Endothelial cell of umbilical vein (primary cell): ENCODE results near the gene MORF4L1. TPM values are rescaled to one million over a fixed set of nuclear protein-coding genes. Genes with fewer than 3 reads are reported as not detected.
"Not testable (repeated sequence)": the region's sequence is repeated elsewhere in the genome, so short reads cannot be mapped to it uniquely, and the experiment has no call there.

Experiments used
- BruUV-seq: library from RNA; stranded (reverse); fragments of 400-500 nt; replicated peaks from 2 replicates; lab custom pipeline; 2021; lab: Mats Ljungman, UMichigan
- CTCF ChIA-PET: fragments of 300-600, 350-600 bp; sonication (Branson Sonifier 250); formaldehyde crosslinking; loops from one replicate; lab custom pipeline; 2021; ENCODE audit warnings: antibody characterized with exemption, inconsistent platforms; lab: Charles Lee
- POLR2A ChIA-PET: fragments of 300-600, 350-600 bp; sonication (Branson Sonifier 250); formaldehyde crosslinking; loops from one replicate; lab custom pipeline; 2021; ENCODE audit warnings: antibody characterized with exemption, inconsistent platforms; lab: Charles Lee
- DNase-seq: peaks from one replicate; pipeline ENCODE4 v3.0.0-alpha.2; 2011; ENCODE audit warnings: low read depth, low spot score
- FAIRE-seq: peaks from 2 replicates; lab custom pipeline; 2011; peaks lifted over from hg19 to GRCh38; lab: Jason Lieb, UNC
- H2AFZ ChIP-seq: 2 replicates; pipeline ENCODE4 v1.6.0; 2012; ENCODE audit warnings: low read depth, low read length, control low read depth, inconsistent platforms
- H3K27ac ChIP-seq: 2 replicates; pipeline ENCODE4 v1.5.1; 2011; ENCODE audit warnings: low read depth, mild to moderate bottlenecking, control low read depth, low read length, moderate library complexity; ENCODE audit not compliant: insufficient read depth
- H3K27me3 ChIP-seq, 2 experiments: 2 replicates each; pipeline versions ENCODE4 v1.6.0 to v1.6.1; 2011; ENCODE audit warnings: low read length in 2 of 2, mixed read lengths in 1 of 2; ENCODE audit not compliant: control insufficient read depth in 2 of 2, insufficient read depth in 2 of 2
- H3K36me3 ChIP-seq, 2 experiments: 2 replicates in 1 of 2; 3 replicates in 1 of 2; pipeline ENCODE4 v1.5.1; 2011; ENCODE audit warnings: low read length in 2 of 2, mild to moderate bottlenecking in 1 of 2, moderate library complexity in 1 of 2; ENCODE audit not compliant: control insufficient read depth in 2 of 2, insufficient read depth in 2 of 2; ENCODE audit errors: extremely low read depth in 1 of 2
- H3K4me1 ChIP-seq: 3 replicates; pipeline ENCODE4 v1.5.1; 2011; ENCODE audit warnings: mild to moderate bottlenecking, low read length; ENCODE audit not compliant: control insufficient read depth, insufficient read depth; ENCODE audit errors: extremely low read depth
- H3K4me2 ChIP-seq: 2 replicates; pipeline ENCODE4 v1.6.1; 2011; ENCODE audit warnings: low read length, control low read depth, mixed read lengths; ENCODE audit not compliant: insufficient read depth
- H3K4me3 ChIP-seq, 3 experiments: fragments of 200-600 bp in 1 of 3; sonication (generic), shearing (Covaris generic) in 1 of 3; replicated peaks in 1 of 3; 2 replicates each; pipeline ENCODE4 v1.5.1; 2011 to 2016; ENCODE audit warnings: control low read depth in 3 of 3, low read length in 3 of 3, mild to moderate bottlenecking in 2 of 3, inconsistent platforms in 1 of 3, low read depth in 1 of 3, moderate library complexity in 1 of 3; ENCODE audit not compliant: insufficient read depth in 1 of 3
- H3K79me2 ChIP-seq: 2 replicates; pipeline ENCODE4 v1.6.0; 2012; ENCODE audit warnings: low read length, inconsistent platforms; ENCODE audit not compliant: control insufficient read depth, insufficient read depth
- H3K9ac ChIP-seq: replicated peaks from 2 replicates; pipeline ENCODE3; 2011; ENCODE audit warnings: low read length, control low read depth; ENCODE audit not compliant: insufficient read depth; ENCODE audit errors: extremely low read depth
- H3K9me1 ChIP-seq: replicated peaks from 3 replicates; pipeline ENCODE4 v1.6.0; 2011; ENCODE audit warnings: mild to moderate bottlenecking, low read length; ENCODE audit not compliant: control insufficient read depth, insufficient read depth; ENCODE audit errors: extremely low read depth
- H3K9me3 ChIP-seq: replicated peaks from 2 replicates; pipeline ENCODE4 v1.5.1; 2012; ENCODE audit warnings: low read length, inconsistent platforms; ENCODE audit not compliant: control insufficient read depth, insufficient read depth
- H4K20me1 ChIP-seq: replicated peaks from 2 replicates; pipeline ENCODE3; 2011; ENCODE audit warnings: mild to moderate bottlenecking, low read length; ENCODE audit not compliant: control insufficient read depth, insufficient read depth; ENCODE audit errors: extremely low read depth
- CTCF ChIP-seq, 2 donors: IDR thresholded peaks; 1 replicate in 1 of 2; 2 replicates in 1 of 2; pipeline ENCODE4 v1.5.1; 2011; ENCODE audit warnings: low read length in 2 of 2, mild to moderate bottlenecking in 2 of 2, moderate library complexity in 2 of 2, control low read depth in 1 of 2, inconsistent platforms in 1 of 2, low read depth in 1 of 2; ENCODE audit not compliant: insufficient read depth in 1 of 2; ENCODE audit errors: extremely low read depth in 1 of 2
- GATA2 ChIP-seq: IDR thresholded peaks from 2 replicates; pipeline ENCODE4 v1.7.0; 2011; ENCODE audit warnings: low read depth, mild to moderate bottlenecking, moderate library complexity, mixed read lengths, low read length; ENCODE audit not compliant: insufficient read length, insufficient read depth
- MAX ChIP-seq: IDR thresholded peaks from 2 replicates; pipeline ENCODE4 v1.6.1; 2011; ENCODE audit not compliant: insufficient read depth, insufficient read length
- POLR2A ChIP-seq: IDR thresholded peaks from 2 replicates; pipeline ENCODE4 v1.6.1; 2012; ENCODE audit warnings: low read depth, mild to moderate bottlenecking, control low read depth, low read length
- dilution Hi-C: fragments of 300-500 bp; cut with MboI; formaldehyde crosslinking; loops from one replicate; pipeline ENCODE4 v1.15.0; 2019; ENCODE audit warnings: low sequenced_read_pairs; ENCODE audit not compliant: extremely low pct_ligation_motif_present
- intact Hi-C: fragments of 100-400 bp; cut with micrococcal nuclease; formaldehyde crosslinking; loops from one replicate; pipeline ENCODE4 v1.10.0; 2022
- polyA plus RNA-seq, 4 experiments: library from polyadenylated mRNA; depleted of rRNA in 3 of 4; stranded (reverse) in 3 of 4; unstranded in 1 of 4; fragments of >200 nt; gene quantifications; 2 replicates each; pipeline versions ENCODE4 v1.2.1 to v1.2.3, GENCODE V29; 2011 to 2012; ENCODE audit warnings: missing spikeins in 1 of 4
- total RNA-seq: library from RNA; stranded (reverse); gene quantifications from 2 replicates; pipeline ENCODE4 v1.2.3, GENCODE V29; 2021

MORF4L1 gene
- total and polyA plus RNA-seq, 2 donors (not counting 3 experiments of a cell fraction or from before 2014, with no cell fraction given): 164 to 404 TPM

- ChIA-PET CTCF (interaction anchor here (1.2 to 1.7 kb wide), 2 partner anchors 12 to 48 kb away, joined by 3 to 4 read pairs; no protein-coding TSS in a partner anchor), POLR2A (no interaction called here)
- Histone ChIP-seq H4K20me1 (no peaks in the 10 kb centered on the region), H3K27me3 (no peaks in the 10 kb centered on the region), H3K9ac (no peak overlapping the region), H3K4me3 (no peak overlapping the region), H3K36me3 (no peaks in the 10 kb centered on the region), H3K27ac (no peak overlapping the region), H3K4me1 (peaks cover 5% of the 10 kb centered on the region), H3K9me3 (no peaks in the 10 kb centered on the region), H2AFZ (no peak overlapping the region), H3K79me2 (no peaks in the 10 kb centered on the region), H3K9me1 (no peaks in the 10 kb centered on the region), H3K4me2 (no peak overlapping the region)
- intact Hi-C loops: no loop called here
- BruUV-seq: no TSS peak
- DNase-seq (no peak), FAIRE-seq (no peak)
- no peak for TF ChIP-seq POLR2A
- TF ChIP-seq GATA2: no peak
- dilution Hi-C loops: no loop called here
Measured at GRCh38 chr15:78855746-78856145, 16.9 kb upstream of the MORF4L1 start.

- dilution Hi-C loops (no loop called here), intact Hi-C loops (loop anchor here (1.0 to 2.0 kb wide), 3 partner anchors 13 to 49 kb away; partner anchors contain the start of gene ADAMTS7)
- no peaks in the 10 kb centered on the region for H3K9me1 ChIP-seq
- peak overlapping the region; percentile 98 for H2AFZ ChIP-seq
- no peaks in the 10 kb centered on the region for H3K36me3 ChIP-seq
- H3K4me1 ChIP-seq: peaks cover 5% of the 10 kb centered on the region
- no peaks in the 10 kb centered on the region for H4K20me1 ChIP-seq
- no TSS peak for BruUV-seq
- H3K79me2 ChIP-seq: no peaks in the 10 kb centered on the region
- ChIA-PET CTCF (interaction anchor here (0.7 to 2.0 kb wide), 15 partner anchors 8 to 1193 kb away, joined by 3 to 24 read pairs (median 4); partner anchors contain the start of genes ADAMTS7 and MORF4L1), POLR2A (interaction anchor here (0.6 to 2.3 kb wide), 4 partner anchors 9 to 99 kb away, joined by 3 to 14 read pairs (median 4); partner anchors contain the start of genes ADAMTS7 and MORF4L1)
- no peak for TF ChIP-seq MAX
- TF ChIP-seq CTCF (IDR thresholded peaks at IDR 0.05; ENCODE audit: extremely low read depth in 1 of 2, insufficient read depth in 1 of 2, low read depth in 1 of 2, low read length in 2 of 2): peak; percentile 42 to 44
- no peaks in the 10 kb centered on the region for H3K9me3 ChIP-seq
- H3K9ac ChIP-seq: peak overlapping the region; percentile 86
- peak overlapping the region; percentile 47 to 83 (median 74) for H3K4me3 ChIP-seq
- peak overlapping the region; percentile 61 for H3K27ac ChIP-seq
- peak overlapping the region; percentile 97 for H3K4me2 ChIP-seq
- DNase-seq (peak; percentile 76), FAIRE-seq (peak; percentile 40)
- peaks cover 0 to 2% of the 10 kb centered on the region in 2 experiments for H3K27me3 ChIP-seq
Measured at GRCh38 chr15:78859971-78860719, 12.5 kb upstream of the MORF4L1 start.

- H2AFZ ChIP-seq, H3K9me3 ChIP-seq, POLR2A ChIA-PET, H3K4me1 ChIP-seq, H3K27me3 ChIP-seq, H3K4me3 ChIP-seq, BruUV-seq, H4K20me1 ChIP-seq, H3K4me2 ChIP-seq, H3K36me3 ChIP-seq, dilution Hi-C loops, H3K9me1 ChIP-seq, FAIRE-seq, DNase-seq, H3K79me2 ChIP-seq, intact Hi-C loops, H3K27ac ChIP-seq, H3K9ac ChIP-seq: not testable (repeated sequence)
- CTCF ChIA-PET: interaction anchor here (0.6 to 1.6 kb wide), 2 partner anchors 8 to 291 kb away, joined by 3 to 4 read pairs; partner anchors contain the start of gene MORF4L1
Measured at GRCh38 chr15:78865585-78865984, 7.1 kb upstream of the MORF4L1 start.
